Measurements from ENCODE around the gene KDM8.

Gene KDM8

DNA sequence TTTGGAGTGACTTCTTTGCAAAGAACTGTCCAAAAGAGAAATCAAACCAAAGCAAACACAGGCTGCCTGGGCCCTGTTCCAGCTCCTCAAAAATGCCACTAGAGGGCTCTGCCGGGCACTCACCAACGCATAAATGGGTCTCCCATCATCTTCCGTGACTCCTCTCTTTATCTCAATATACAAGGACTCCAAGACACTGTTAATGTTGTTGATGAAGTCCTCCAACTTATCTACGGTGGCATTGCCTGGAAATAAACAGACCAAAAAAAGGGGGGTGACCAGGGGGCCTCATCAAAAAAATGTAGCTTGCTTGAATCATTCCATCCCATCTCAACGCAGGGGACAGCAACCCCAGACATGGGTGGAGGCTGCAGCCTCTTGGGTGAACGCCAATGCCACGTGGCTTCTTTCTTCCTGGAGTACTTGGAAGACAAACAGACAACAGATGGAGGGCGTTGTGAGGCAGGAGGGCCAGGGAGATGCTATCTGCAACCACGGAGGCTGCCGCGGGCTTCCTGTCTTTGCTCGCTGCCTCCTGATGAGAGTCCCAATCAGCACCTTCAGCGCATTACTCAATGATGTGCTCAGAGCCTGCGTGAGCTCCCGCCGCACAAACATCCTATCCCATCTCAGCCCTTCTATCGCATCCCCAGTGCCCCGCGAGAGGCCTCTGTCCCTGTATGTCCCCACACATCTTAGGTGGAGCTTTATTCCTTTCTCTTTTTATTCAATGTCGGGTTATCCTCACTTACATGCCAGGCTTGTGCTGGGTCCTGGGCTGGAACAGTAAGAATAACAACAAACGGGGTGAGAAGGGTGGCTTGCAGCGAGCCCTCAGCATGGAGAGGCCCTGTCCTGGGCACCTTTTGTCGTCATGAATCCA is 32.0 kb downstream of the KDM8 start (continued):
- 0 out of 2 replicates have a peak, but pooled peaks have one; percentile 13 for TF ChIP-seq GLIS2 (tag by site-specific recombination; IDR thresholded peaks at IDR 0.05)
- TF ChIP-seq ZNF335 (tag by site-specific recombination; conservative IDR thresholded peaks at IDR 0.05): peak; percentile 56
- no peak for TF ChIP-seq ZNF777 (tag by site-specific recombination; IDR thresholded peaks at IDR 0.05; ENCODE audit: borderline replicate concordance)
- TF ChIP-seq, protein P1, sequence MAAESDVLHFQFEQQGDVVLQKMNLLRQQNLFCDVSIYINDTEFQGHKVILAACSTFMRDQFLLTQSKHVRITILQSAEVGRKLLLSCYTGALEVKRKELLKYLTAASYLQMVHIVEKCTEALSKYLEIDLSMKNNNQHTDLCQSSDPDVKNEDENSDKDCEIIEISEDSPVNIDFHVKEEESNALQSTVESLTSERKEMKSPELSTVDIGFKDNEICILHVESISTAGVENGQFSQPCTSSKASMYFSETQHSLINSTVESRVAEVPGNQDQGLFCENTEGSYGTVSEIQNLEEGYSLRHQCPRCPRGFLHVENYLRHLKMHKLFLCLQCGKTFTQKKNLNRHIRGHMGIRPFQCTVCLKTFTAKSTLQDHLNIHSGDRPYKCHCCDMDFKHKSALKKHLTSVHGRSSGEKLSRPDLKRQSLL (tag by site-specific recombination; IDR thresholded peaks at IDR 0.05): no peak
- no peak for TF ChIP-seq ZNF394 (tag by site-specific recombination; IDR thresholded peaks at IDR 0.05; ENCODE audit: borderline replicate concordance)
- TF ChIP-seq, protein P2, sequence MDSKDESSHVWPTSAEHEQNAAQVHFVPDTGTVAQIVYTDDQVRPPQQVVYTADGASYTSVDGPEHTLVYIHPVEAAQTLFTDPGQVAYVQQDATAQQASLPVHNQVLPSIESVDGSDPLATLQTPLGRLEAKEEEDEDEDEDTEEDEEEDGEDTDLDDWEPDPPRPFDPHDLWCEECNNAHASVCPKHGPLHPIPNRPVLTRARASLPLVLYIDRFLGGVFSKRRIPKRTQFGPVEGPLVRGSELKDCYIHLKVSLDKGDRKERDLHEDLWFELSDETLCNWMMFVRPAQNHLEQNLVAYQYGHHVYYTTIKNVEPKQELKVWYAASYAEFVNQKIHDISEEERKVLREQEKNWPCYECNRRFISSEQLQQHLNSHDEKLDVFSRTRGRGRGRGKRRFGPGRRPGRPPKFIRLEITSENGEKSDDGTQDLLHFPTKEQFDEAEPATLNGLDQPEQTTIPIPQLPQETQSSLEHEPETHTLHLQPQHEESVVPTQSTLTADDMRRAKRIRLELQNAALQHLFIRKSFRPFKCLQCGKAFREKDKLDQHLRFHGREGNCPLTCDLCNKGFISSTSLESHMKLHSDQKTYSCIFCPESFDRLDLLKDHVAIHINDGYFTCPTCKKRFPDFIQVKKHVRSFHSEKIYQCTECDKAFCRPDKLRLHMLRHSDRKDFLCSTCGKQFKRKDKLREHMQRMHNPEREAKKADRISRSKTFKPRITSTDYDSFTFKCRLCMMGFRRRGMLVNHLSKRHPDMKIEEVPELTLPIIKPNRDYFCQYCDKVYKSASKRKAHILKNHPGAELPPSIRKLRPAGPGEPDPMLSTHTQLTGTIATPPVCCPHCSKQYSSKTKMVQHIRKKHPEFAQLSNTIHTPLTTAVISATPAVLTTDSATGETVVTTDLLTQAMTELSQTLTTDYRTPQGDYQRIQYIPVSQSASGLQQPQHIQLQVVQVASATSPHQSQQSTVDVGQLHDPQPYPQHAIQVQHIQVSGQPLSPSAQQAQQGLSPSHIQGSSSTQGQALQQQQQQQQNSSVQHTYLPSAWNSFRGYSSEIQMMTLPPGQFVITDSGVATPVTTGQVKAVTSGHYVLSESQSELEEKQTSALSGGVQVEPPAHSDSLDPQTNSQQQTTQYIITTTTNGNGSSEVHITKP (tag by site-specific recombination; IDR thresholded peaks at IDR 0.05): peak; percentile 80
- no peak for TF ChIP-seq ZSCAN23 (tag by site-specific recombination; IDR thresholded peaks at IDR 0.05)
- TF ChIP-seq ZEB2 (tag by site-specific recombination; IDR thresholded peaks at IDR 0.05): no peak
- no peak for TF ChIP-seq ZNF311 (tag by site-specific recombination; IDR thresholded peaks at IDR 0.05; ENCODE audit: borderline replicate concordance)
- TF ChIP-seq, protein P3, sequence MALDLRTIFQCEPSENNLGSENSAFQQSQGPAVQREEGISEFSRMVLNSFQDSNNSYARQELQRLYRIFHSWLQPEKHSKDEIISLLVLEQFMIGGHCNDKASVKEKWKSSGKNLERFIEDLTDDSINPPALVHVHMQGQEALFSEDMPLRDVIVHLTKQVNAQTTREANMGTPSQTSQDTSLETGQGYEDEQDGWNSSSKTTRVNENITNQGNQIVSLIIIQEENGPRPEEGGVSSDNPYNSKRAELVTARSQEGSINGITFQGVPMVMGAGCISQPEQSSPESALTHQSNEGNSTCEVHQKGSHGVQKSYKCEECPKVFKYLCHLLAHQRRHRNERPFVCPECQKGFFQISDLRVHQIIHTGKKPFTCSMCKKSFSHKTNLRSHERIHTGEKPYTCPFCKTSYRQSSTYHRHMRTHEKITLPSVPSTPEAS (tag by site-specific recombination; IDR thresholded peaks at IDR 0.05): no peak
- TF ChIP-seq, protein P4, sequence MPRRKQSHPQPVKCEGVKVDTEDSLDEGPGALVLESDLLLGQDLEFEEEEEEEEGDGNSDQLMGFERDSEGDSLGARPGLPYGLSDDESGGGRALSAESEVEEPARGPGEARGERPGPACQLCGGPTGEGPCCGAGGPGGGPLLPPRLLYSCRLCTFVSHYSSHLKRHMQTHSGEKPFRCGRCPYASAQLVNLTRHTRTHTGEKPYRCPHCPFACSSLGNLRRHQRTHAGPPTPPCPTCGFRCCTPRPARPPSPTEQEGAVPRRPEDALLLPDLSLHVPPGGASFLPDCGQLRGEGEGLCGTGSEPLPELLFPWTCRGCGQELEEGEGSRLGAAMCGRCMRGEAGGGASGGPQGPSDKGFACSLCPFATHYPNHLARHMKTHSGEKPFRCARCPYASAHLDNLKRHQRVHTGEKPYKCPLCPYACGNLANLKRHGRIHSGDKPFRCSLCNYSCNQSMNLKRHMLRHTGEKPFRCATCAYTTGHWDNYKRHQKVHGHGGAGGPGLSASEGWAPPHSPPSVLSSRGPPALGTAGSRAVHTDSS (tag by site-specific recombination; IDR thresholded peaks at IDR 0.05): no peak
- TF ChIP-seq, protein P5, sequence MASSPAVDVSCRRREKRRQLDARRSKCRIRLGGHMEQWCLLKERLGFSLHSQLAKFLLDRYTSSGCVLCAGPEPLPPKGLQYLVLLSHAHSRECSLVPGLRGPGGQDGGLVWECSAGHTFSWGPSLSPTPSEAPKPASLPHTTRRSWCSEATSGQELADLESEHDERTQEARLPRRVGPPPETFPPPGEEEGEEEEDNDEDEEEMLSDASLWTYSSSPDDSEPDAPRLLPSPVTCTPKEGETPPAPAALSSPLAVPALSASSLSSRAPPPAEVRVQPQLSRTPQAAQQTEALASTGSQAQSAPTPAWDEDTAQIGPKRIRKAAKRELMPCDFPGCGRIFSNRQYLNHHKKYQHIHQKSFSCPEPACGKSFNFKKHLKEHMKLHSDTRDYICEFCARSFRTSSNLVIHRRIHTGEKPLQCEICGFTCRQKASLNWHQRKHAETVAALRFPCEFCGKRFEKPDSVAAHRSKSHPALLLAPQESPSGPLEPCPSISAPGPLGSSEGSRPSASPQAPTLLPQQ (tag by site-specific recombination; IDR thresholded peaks at IDR 0.05): 0 out of 2 replicates have a peak, but pooled peaks have one; percentile 33
- TF ChIP-seq ZNF366 (tag by site-specific recombination; conservative IDR thresholded peaks at IDR 0.05): peak; percentile 52; the same call in 1 of the 2 replicates
- TF ChIP-seq ZBTB21 (tag by site-specific recombination; IDR thresholded peaks at IDR 0.05): no peak
- TF ChIP-seq, protein P6, sequence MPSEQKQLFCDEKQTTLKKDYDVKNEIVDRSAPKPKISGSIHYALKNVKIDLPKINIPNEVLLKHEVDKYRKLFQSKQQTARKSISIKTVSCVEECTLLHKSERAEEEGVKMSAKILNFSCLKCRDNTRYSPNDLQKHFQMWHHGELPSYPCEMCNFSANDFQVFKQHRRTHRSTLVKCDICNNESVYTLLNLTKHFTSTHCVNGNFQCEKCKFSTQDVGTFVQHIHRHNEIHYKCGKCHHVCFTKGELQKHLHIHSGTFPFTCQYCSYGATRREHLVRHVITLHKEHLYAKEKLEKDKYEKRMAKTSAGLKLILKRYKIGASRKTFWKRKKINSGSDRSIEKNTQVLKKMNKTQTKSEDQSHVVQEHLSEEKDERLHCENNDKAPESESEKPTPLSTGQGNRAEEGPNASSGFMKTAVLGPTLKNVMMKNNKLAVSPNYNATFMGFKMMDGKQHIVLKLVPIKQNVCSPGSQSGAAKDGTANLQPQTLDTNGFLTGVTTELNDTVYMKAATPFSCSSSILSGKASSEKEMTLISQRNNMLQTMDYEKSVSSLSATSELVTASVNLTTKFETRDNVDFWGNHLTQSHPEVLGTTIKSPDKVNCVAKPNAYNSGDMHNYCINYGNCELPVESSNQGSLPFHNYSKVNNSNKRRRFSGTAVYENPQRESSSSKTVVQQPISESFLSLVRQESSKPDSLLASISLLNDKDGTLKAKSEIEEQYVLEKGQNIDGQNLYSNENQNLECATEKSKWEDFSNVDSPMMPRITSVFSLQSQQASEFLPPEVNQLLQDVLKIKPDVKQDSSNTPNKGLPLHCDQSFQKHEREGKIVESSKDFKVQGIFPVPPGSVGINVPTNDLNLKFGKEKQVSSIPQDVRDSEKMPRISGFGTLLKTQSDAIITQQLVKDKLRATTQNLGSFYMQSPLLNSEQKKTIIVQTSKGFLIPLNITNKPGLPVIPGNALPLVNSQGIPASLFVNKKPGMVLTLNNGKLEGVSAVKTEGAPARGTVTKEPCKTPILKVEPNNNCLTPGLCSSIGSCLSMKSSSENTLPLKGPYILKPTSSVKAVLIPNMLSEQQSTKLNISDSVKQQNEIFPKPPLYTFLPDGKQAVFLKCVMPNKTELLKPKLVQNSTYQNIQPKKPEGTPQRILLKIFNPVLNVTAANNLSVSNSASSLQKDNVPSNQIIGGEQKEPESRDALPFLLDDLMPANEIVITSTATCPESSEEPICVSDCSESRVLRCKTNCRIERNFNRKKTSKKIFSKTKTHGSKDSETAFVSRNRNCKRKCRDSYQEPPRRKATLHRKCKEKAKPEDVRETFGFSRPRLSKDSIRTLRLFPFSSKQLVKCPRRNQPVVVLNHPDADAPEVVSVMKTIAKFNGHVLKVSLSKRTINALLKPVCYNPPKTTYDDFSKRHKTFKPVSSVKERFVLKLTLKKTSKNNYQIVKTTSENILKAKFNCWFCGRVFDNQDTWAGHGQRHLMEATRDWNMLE (tag by site-specific recombination; conservative IDR thresholded peaks at IDR 0.05; ENCODE audit: low read depth): 0 out of 2 replicates have a peak, but pooled peaks have one; percentile 25
- TF ChIP-seq KLF8 (tag by site-specific recombination; IDR thresholded peaks at IDR 0.05): no peak
- peak; percentile 80 for TF ChIP-seq KLF1 (tag by site-specific recombination; IDR thresholded peaks at IDR 0.05)
- no peak for TF ChIP-seq ZNF624 (tag by site-specific recombination; IDR thresholded peaks at IDR 0.05)
- TF ChIP-seq BCL11A (tag by site-specific recombination; IDR thresholded peaks at IDR 0.05; ENCODE audit: low read depth): no peak
- TF ChIP-seq ZNF324 (tag by site-specific recombination; IDR thresholded peaks at IDR 0.05): no peak
- TF ChIP-seq, protein P7, sequence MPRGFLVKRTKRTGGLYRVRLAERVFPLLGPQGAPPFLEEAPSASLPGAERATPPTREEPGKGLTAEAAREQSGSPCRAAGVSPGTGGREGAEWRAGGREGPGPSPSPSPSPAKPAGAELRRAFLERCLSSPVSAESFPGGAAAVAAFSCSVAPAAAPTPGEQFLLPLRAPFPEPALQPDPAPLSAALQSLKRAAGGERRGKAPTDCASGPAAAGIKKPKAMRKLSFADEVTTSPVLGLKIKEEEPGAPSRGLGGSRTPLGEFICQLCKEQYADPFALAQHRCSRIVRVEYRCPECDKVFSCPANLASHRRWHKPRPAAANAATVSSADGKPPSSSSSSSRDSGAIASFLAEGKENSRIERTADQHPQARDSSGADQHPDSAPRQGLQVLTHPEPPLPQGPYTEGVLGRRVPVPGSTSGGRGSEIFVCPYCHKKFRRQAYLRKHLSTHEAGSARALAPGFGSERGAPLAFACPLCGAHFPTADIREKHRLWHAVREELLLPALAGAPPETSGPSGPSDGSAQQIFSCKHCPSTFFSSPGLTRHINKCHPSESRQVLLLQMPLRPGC (tag by site-specific recombination; IDR thresholded peaks at IDR 0.05): no peak
- no peak for TF ChIP-seq ZNF112 (tag by site-specific recombination; IDR thresholded peaks at IDR 0.05)
